Body of pancreas (tissue), 4 donors: Measurements from ENCODE around the gene ZNF628. TPM values are rescaled to one million over a fixed set of nuclear protein-coding genes. Genes with fewer than 3 reads are reported as not detected.

Source experiments
- ATAC-seq: fragments of 150-250 bp; one replicate; pipeline ENCODE4 v1.9.1; 2016
- DNase-seq, 4 donors: peaks; one replicate each; pipeline ENCODE4 v3.0.0-alpha.2; 2019
- H3K27ac ChIP-seq, 4 donors: fragments of 200-600 bp; sonication (generic); 1 replicate in 3 of 4; 2 replicates in 1 of 4; pipeline versions ENCODE4 v1.5.1 to v1.6.1; 2016 to 2019; ENCODE audit warnings: mild to moderate bottlenecking in 1 of 4, mixed read lengths in 1 of 4, moderate library complexity in 1 of 4
- H3K27me3 ChIP-seq, 2 donors: fragments of 200-600 bp; sonication (generic); one replicate each; pipeline ENCODE4 v1.6.0; 2016; ENCODE audit warnings: mild to moderate bottlenecking in 1 of 2
- H3K36me3 ChIP-seq, 2 donors: fragments of 200-600 bp; sonication (generic); replicated peaks in 1 of 2; 2 replicates each; pipeline ENCODE4 v1.5.1; 2016; ENCODE audit warnings: low read depth in 2 of 2; ENCODE audit not compliant: insufficient read depth in 1 of 2
- H3K4me1 ChIP-seq: fragments of 200-600 bp; sonication (generic); one replicate; pipeline ENCODE4 v1.6.0; 2016
- H3K4me3 ChIP-seq, 2 donors: fragments of 200-600 bp; sonication (generic); 1 replicate in 1 of 2; 2 replicates in 1 of 2; pipeline ENCODE4 v1.5.1; 2016 to 2019
- H3K9me3 ChIP-seq, 3 donors: fragments of 200-600 bp; sonication (generic); 1 replicate in 2 of 3; 2 replicates in 1 of 3; pipeline ENCODE4 v1.5.1; 2016
- CTCF ChIP-seq, 7 experiments: fragments of 450-650 bp in 4 of 7; fragments of 200-600 bp in 3 of 7; sonication (generic) in 3 of 7; IDR thresholded peaks; one replicate each; pipeline ENCODE4 v1.5.1; 2016 to 2019; ENCODE audit warnings: antibody characterized with exemption in 7 of 7
- POLR2A ChIP-seq, 3 donors: fragments of 450-650 bp; IDR thresholded peaks; one replicate each; pipeline ENCODE4 v1.6.1; 2016; ENCODE audit warnings: antibody characterized with exemption in 3 of 3, mild to moderate bottlenecking in 2 of 3
- WGBS, 2 donors: methylation state at CpG; one replicate each; pipeline ENCODE4 v1.1.5; 2017; 5-methylcytosine and 5-hydroxymethylcytosine counted together
- intact Hi-C: fragments of 100-400 bp; cut with DNase I; formaldehyde crosslinking; loops from one replicate; pipeline ENCODE4 v1.15.1; 2023
- total RNA-seq, 2 donors: library from RNA; depleted of rRNA; stranded (reverse); fragments of >200 nt; gene quantifications; one replicate each; pipeline ENCODE4 v1.1.0, GENCODE V29; 2016

Gene ZNF628
- total RNA-seq, 2 donors from 2014 or later, result 3.4 to 8.2 TPM

- Histone ChIP-seq H3K4me1 (peaks cover 14% of the 10 kb centered on the region), H3K9me3 (no peaks in the 10 kb centered on the region), H3K4me3 (no peak overlapping the region), H3K27ac (no peak overlapping the region), H3K27me3 (no peaks in the 10 kb centered on the region), H3K36me3 (no peaks in the 10 kb centered on the region)
- TF ChIP-seq CTCF (IDR thresholded peaks at IDR 0.05) (peak; percentile 81 to 100 (median 87)), POLR2A (IDR thresholded peaks at IDR 0.05) (no peak)
- DNase-seq (peak; percentile 59 to 72 (median 64)), ATAC-seq (peak; percentile 85)
- intact Hi-C loops, result no loop called here
- 24 to 46% methylated on average over 15 to 29 of the region's 29 CpGs for WGBS, 2 donors
Observed at GRCh38 chr19:55467236-55468053, 9.0 kb upstream of the ZNF628 start.

GRCh38 chr19:55468054-55468393 lies 8.4 kb upstream of the ZNF628 start:
- no peak for TF ChIP-seq POLR2A (IDR thresholded peaks at IDR 0.05)
- TF ChIP-seq CTCF (IDR thresholded peaks at IDR 0.05), result peak in 1 of 7 experiments; percentile 5
- ATAC-seq, result peak; percentile 9

GRCh38 chr19:55471266-55471665 lies 5.2 kb upstream of the ZNF628 start:
- WGBS, 2 donors, result 76 to 79% methylated on average over 13 of the region's 13 CpGs
- ATAC-seq (no peak), DNase-seq (no peak)
- H3K4me1 ChIP-seq, result peaks cover 17% of the 10 kb centered on the region
- H3K27me3 ChIP-seq, result no peaks in the 10 kb centered on the region
- TF ChIP-seq CTCF (IDR thresholded peaks at IDR 0.05), result no peak
- TF ChIP-seq POLR2A (IDR thresholded peaks at IDR 0.05), result no peak
- H3K9me3 ChIP-seq, result no peaks in the 10 kb centered on the region
- no peak overlapping the region for H3K4me3 ChIP-seq
- no peak overlapping the region for H3K27ac ChIP-seq
- intact Hi-C loops, result no loop called here
- no peaks in the 10 kb centered on the region for H3K36me3 ChIP-seq

More at GRCh38 chr19:55468054-55468393, 8.4 kb upstream of the ZNF628 start:
- Histone ChIP-seq H3K4me3 (no peak overlapping the region), H3K9me3 (no peaks in the 10 kb centered on the region), H3K27me3 (no peaks in the 10 kb centered on the region), H3K4me1 (peaks cover 9% of the 10 kb centered on the region), H3K27ac (no peak overlapping the region), H3K36me3 (no peaks in the 10 kb centered on the region)
- WGBS, 2 donors, result 12 to 40% methylated on average over 1 to 4 of the region's 4 CpGs
- intact Hi-C loops, result no loop called here
- DNase-seq, result no peak

GRCh38 chr19:55472463-55472862 lies 4.0 kb upstream of the ZNF628 start:
- H3K27me3 ChIP-seq, result no peaks in the 10 kb centered on the region
- no peak overlapping the region for H3K27ac ChIP-seq
- no peak overlapping the region for H3K4me3 ChIP-seq
- H3K9me3 ChIP-seq, result no peaks in the 10 kb centered on the region
- TF ChIP-seq POLR2A (IDR thresholded peaks at IDR 0.05) (no peak), CTCF (IDR thresholded peaks at IDR 0.05) (no peak)
- DNase-seq (no peak), ATAC-seq (no peak)
- H3K36me3 ChIP-seq, result no peaks in the 10 kb centered on the region
- intact Hi-C loops, result no loop called here
- H3K4me1 ChIP-seq, result peaks cover 20% of the 10 kb centered on the region
- 74 to 80% methylated on average over 1 to 7 of the region's 8 CpGs for WGBS, 2 donors
